8988T (cell line): ENCODE measurements around the gene SNX18.

Source experiments
- DNase-seq: peaks from one replicate; pipeline ENCODE4 v3.0.0; 2011

SNX18 gene

GRCh38 chr5:54541823-54542783 is 24.5 kb downstream of the SNX18 start:
- no peak for DNase-seq

- DNase-seq: no peak
Measured at GRCh38 chr5:54544044-54544443, 26.5 kb downstream of the SNX18 start.

GRCh38 chr5:54545796-54546195 is 28.2 kb downstream of the SNX18 start:
- no peak for DNase-seq

GRCh38 chr5:54547711-54548250 is 30.2 kb downstream of the SNX18 start:
- DNase-seq: no peak

- DNase-seq: no peak
Measured at GRCh38 chr5:54548565-54548964, 31.0 kb downstream of the SNX18 start.

GRCh38 chr5:54551292-54551691 is 33.7 kb downstream of the SNX18 start:
- no peak for DNase-seq

GRCh38 chr5:54551926-54552325 is 34.4 kb downstream of the SNX18 start:
- DNase-seq: no peak

GRCh38 chr5:54552446-54552845 is 34.9 kb downstream of the SNX18 start:
- no peak for DNase-seq

GRCh38 chr5:54553659-54554207 is 36.2 kb downstream of the SNX18 start:
- no peak for DNase-seq

- DNase-seq: no peak
Measured at GRCh38 chr5:54556141-54556540, 38.6 kb downstream of the SNX18 start.

- no peak for DNase-seq
Measured at GRCh38 chr5:54558362-54558761, 40.8 kb downstream of the SNX18 start.

- DNase-seq: no peak
Measured at GRCh38 chr5:54561651-54562050, 44.1 kb downstream of the SNX18 start.

GRCh38 chr5:54563083-54563761 is 45.7 kb downstream of the SNX18 start:
- DNase-seq: no peak

GRCh38 chr5:54567996-54568395 is 50.4 kb downstream of the SNX18 start:
- no peak for DNase-seq

GRCh38 chr5:54570916-54571315 is 53.4 kb downstream of the SNX18 start:
- DNase-seq: no peak

- no peak for DNase-seq
Measured at GRCh38 chr5:54571462-54571861, 53.9 kb downstream of the SNX18 start.

- no peak for DNase-seq
Measured at GRCh38 chr5:54573812-54574489, 56.4 kb downstream of the SNX18 start.

- DNase-seq: no peak
Measured at GRCh38 chr5:54577528-54577927, 60.0 kb downstream of the SNX18 start.

- DNase-seq: no peak
Measured at GRCh38 chr5:54577937-54578653, 60.5 kb downstream of the SNX18 start.

GRCh38 chr5:54579591-54580295 is 62.2 kb downstream of the SNX18 start:
- no peak for DNase-seq

- no peak for DNase-seq
Measured at GRCh38 chr5:54580997-54581811, 63.6 kb downstream of the SNX18 start.
